Prostate gland (tissue), 2 donors: Measurements from ENCODE around the gene CBL. TPM values are rescaled to one million over a fixed set of nuclear protein-coding genes. Genes with fewer than 3 reads are reported as not detected.

Experiments used
- DNase-seq: peaks from one replicate; pipeline ENCODE4 v3.0.0-alpha.2; 2019; ENCODE audit warnings: low spot score
- H3K27ac ChIP-seq, 2 donors: fragments of 200-600 bp; sonication (generic); 2 replicates each; pipeline ENCODE4 v1.5.1; 2017 to 2019
- H3K27me3 ChIP-seq: fragments of 200-600 bp; sonication (generic); replicated peaks from 2 replicates; pipeline ENCODE4 v1.5.1; 2019; ENCODE audit not compliant: insufficient read depth
- H3K36me3 ChIP-seq, 2 donors: fragments of 200-600 bp; sonication (generic); 1 replicate in 1 of 2; 2 replicates in 1 of 2; pipeline versions ENCODE4 v1.5.1 to v1.8.1; 2017 to 2019
- H3K4me1 ChIP-seq: fragments of 200-600 bp; sonication (generic); replicated peaks from 2 replicates; pipeline ENCODE4 v1.5.1; 2019
- H3K4me3 ChIP-seq, 2 donors: fragments of 200-600 bp; sonication (generic); 2 replicates each; pipeline ENCODE4 v1.5.1; 2017 to 2019
- H3K9me3 ChIP-seq: fragments of 200-600 bp; sonication (generic); 2 replicates; pipeline ENCODE4 v1.5.1; 2017
- POLR2A ChIP-seq: fragments of 450-650 bp; IDR thresholded peaks from one replicate; pipeline ENCODE4 v1.6.1; 2016; ENCODE audit warnings: antibody characterized with exemption, mild to moderate bottlenecking
- POLR2AphosphoS5 ChIP-seq: sonication (generic); formaldehyde crosslinking; IDR thresholded peaks from one replicate; pipeline ENCODE4 v1.6.1; 2017; ENCODE audit warnings: antibody characterized with exemption
- WGBS: methylation state at CpG from one replicate; pipeline ENCODE4 v1.1.5; 2018; 5-methylcytosine and 5-hydroxymethylcytosine counted together
- intact Hi-C: fragments of 100-400 bp; cut with DNase I; formaldehyde crosslinking; loops from one replicate; pipeline ENCODE4 v1.14.2; 2022
- total RNA-seq, 2 donors: library from RNA; depleted of rRNA; stranded (reverse); fragments of >200 nt; gene quantifications; one replicate each; pipeline ENCODE4 v1.1.0, GENCODE V29; 2016
- TF ChIP-seq, protein P1 (sequence below), 4 experiments: fragments of 200-600 bp in 2 of 4; fragments of 450-650 bp in 2 of 4; sonication (generic) in 2 of 4; IDR thresholded peaks; 1 replicate in 3 of 4; 2 replicates in 1 of 4; pipeline ENCODE4 v1.5.1; 2016 to 2019; ENCODE audit warnings: antibody characterized with exemption in 4 of 4, mild to moderate bottlenecking in 2 of 4, moderate library complexity in 2 of 4

Gene CBL
- total RNA-seq, 2 donors from 2014 or later = 9.8 to 38.8 TPM

DNA sequence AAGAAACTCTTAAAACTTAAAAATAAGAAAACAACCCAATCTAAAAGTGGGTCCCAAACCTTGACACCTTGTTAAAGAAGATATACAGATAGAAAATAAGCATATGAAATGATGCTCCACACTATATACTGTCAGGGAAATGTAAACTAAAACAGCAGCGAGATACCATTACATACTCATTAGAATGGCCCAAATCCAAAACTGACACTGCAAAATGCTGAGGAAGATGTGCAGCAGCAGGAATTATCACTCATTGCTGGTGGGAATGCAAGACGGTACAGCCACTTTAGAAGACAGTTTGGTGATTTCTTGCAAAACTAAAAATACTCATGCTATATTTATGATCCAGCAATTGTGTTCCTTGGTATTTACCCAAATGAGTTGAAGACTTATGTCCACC lies 123.2 kb downstream of the CBL start:
- H3K4me3 ChIP-seq = no peak overlapping the region
- 55% methylated on average over 2 of the region's 2 CpGs for WGBS
- intact Hi-C loops = no loop called here
- TF ChIP-seq POLR2A (no peak), POLR2AphosphoS5 (no peak)
- TF ChIP-seq, protein P1, sequence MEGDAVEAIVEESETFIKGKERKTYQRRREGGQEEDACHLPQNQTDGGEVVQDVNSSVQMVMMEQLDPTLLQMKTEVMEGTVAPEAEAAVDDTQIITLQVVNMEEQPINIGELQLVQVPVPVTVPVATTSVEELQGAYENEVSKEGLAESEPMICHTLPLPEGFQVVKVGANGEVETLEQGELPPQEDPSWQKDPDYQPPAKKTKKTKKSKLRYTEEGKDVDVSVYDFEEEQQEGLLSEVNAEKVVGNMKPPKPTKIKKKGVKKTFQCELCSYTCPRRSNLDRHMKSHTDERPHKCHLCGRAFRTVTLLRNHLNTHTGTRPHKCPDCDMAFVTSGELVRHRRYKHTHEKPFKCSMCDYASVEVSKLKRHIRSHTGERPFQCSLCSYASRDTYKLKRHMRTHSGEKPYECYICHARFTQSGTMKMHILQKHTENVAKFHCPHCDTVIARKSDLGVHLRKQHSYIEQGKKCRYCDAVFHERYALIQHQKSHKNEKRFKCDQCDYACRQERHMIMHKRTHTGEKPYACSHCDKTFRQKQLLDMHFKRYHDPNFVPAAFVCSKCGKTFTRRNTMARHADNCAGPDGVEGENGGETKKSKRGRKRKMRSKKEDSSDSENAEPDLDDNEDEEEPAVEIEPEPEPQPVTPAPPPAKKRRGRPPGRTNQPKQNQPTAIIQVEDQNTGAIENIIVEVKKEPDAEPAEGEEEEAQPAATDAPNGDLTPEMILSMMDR (IDR thresholded peaks at IDR 0.05) = no peak
- no peaks in the 10 kb centered on the region for H3K36me3 ChIP-seq
- no peaks in the 10 kb centered on the region for H3K9me3 ChIP-seq
- no peaks in the 10 kb centered on the region for H3K27me3 ChIP-seq
- no peak for DNase-seq
- no peak overlapping the region for H3K27ac ChIP-seq
- H3K4me1 ChIP-seq = no peaks in the 10 kb centered on the region

DNA sequence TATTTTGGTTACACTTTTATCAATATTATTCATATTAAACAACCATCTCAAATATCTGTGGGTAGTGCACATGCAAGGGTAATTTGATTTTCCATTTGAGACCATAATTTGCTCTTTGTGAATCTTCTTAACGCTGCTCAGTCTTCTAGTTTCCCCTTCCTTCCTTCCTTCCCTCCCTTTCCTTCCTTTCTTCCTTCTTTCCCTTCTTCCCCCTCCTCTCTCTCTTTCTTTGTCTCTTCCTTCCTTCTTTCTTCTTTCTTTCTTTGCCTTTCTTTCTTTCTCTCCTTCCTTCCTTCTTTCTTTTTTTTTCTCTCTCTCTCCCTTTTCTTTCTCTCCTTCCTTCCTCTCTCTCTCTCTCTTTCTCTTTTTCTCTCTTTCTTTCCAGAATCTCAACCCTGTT lies 124.1 kb downstream of the CBL start:
- no peak overlapping the region for H3K27ac ChIP-seq
- DNase-seq = no peak
- no peak overlapping the region for H3K4me3 ChIP-seq
- 71% methylated on average over 1 of the region's 1 CpG for WGBS
- no peaks in the 10 kb centered on the region for H3K36me3 ChIP-seq
- TF ChIP-seq, protein P1 (IDR thresholded peaks at IDR 0.05) = no peak
- no peak for TF ChIP-seq POLR2A
- no peak for TF ChIP-seq POLR2AphosphoS5
- peaks cover 5% of the 10 kb centered on the region for H3K4me1 ChIP-seq
- H3K9me3 ChIP-seq = no peaks in the 10 kb centered on the region
- no peaks in the 10 kb centered on the region for H3K27me3 ChIP-seq
- intact Hi-C loops = no loop called here

DNA sequence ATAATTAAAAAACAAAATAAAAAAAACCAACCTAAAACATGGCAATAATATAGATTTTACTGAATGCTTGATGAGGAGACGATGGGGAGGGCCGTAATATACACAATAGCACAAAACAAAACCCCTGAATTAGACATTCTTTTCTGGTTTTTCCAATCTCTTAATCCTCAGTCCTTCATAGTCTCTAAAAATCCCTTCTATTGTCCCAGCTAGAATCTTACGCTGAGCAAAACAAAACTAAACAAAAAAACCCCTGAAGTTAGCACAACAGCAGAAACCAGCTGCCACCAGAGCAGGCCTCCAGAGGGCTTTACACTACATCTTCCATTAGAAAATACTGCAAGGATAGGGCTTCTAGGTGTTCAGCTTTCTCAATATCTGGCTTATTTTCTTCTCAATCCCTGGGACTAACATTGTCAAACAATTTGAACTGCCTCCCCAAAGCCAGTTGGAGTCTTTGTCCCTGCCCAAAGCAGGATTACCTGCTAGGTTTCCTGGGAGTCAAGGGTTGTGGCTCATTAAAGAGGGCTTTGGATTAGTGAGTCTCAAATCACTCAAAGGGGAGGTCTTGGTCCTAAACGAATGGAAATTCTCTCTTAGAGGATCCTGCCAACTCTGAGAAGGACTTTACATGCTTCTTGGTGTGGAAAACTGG lies 126.1 kb downstream of the CBL start:
- intact Hi-C loops = no loop called here
- H3K27me3 ChIP-seq = no peaks in the 10 kb centered on the region
- TF ChIP-seq POLR2A (no peak), POLR2AphosphoS5 (no peak)
- TF ChIP-seq, protein P1 (IDR thresholded peaks at IDR 0.05) = no peak
- H3K9me3 ChIP-seq = no peaks in the 10 kb centered on the region
- no peak overlapping the region for H3K4me3 ChIP-seq
- H3K4me1 ChIP-seq = peaks cover 11% of the 10 kb centered on the region
- 79% methylated on average over 4 of the region's 4 CpGs for WGBS
- no peaks in the 10 kb centered on the region for H3K36me3 ChIP-seq
- DNase-seq = no peak
- no peak overlapping the region for H3K27ac ChIP-seq

DNA sequence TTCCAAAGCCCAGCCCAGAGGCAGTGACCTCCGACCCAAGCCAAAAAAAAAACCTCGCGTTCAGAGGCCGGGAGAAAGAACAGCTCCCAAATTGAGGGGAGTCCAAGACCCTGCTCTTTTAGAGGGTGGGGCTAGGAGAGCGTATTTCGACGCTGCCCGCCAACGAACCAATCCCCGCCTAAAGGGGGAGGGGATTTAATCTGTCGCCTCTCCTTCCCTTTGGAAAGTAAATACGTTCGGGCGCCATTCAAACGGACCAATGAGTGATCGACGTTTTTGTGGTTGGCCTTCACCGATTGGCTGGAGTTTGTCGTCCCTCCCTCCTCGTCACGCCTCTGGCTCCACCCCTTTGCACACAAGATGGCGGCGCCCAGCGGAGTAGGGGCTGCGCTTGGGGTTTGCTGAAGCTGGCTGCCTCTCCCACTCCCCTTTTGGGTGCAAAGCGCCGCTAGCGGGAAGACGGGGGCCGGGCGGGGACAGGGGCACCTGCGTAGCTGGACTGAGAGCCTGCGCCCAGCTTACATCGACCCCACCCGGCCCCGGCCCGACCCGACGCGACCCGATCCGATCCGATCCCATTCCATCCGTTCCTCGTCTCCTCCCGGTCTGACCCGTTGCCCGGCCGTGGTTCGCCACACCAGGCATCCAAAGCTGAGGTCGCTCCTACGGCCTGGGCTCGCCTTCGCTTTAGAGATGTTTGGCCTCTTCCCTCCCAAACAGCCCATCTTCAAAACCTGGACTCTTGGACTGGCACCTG lies 128.2 kb downstream of the CBL start, which contains the start of gene RNF26:
Gene RNF26 (plus strand): TSS at position 354 of the 757 bp plus-strand sequence. CDS start 596 bp downstream, outside the sequence.
- Histone ChIP-seq H3K27ac (peak within 1 kb of the TSS; percentile 77 to 80), H3K4me1 (peaks cover 11% of the 10 kb centered on the region), H3K4me3 (peak within 1 kb of the TSS; percentile 63 to 84), H3K36me3 (no peaks in the 10 kb centered on the region), H3K9me3 (no peaks in the 10 kb centered on the region), H3K27me3 (no peaks in the 10 kb centered on the region)
- DNase-seq = peak; percentile 97
- peak; percentile 70 for TF ChIP-seq POLR2A
- TF ChIP-seq, protein P1 (IDR thresholded peaks at IDR 0.05) = no peak
- TF ChIP-seq POLR2AphosphoS5 = peak; percentile 95
- 0% methylated on average over 48 of the region's 54 CpGs for whole genome bisulfite sequencing
- intact Hi-C loops = no loop called here
